Trophoblast cell (in vitro differentiated cells and primary cell): ENCODE results near the gene APCDD1.
"Not testable (repeated sequence)": the region's sequence is repeated elsewhere in the genome, so short reads cannot be mapped to it uniquely, and the experiment has no call there.

Experiments
- DNase-seq, 2 donors: peaks; one replicate each; pipeline ENCODE4 v3.0.0-alpha.2; 2016
- H2AFZ ChIP-seq: 2 replicates; pipeline ENCODE4 v1.6.1; 2013; ENCODE audit warnings: low read length, moderate library complexity, mild to moderate bottlenecking; ENCODE audit not compliant: insufficient read depth, poor library complexity
- H2AK5ac ChIP-seq: 2 replicates; pipeline ENCODE4 v1.6.1; 2013; ENCODE audit warnings: mild to moderate bottlenecking, low read length
- H2BK120ac ChIP-seq: 2 replicates; pipeline ENCODE4 v1.6.1; 2013; ENCODE audit warnings: low read length, mild to moderate bottlenecking, moderate library complexity; ENCODE audit not compliant: insufficient read depth, poor library complexity
- H2BK12ac ChIP-seq: 2 replicates; pipeline ENCODE4 v1.6.1; 2013; ENCODE audit warnings: mild to moderate bottlenecking, low read length, moderate library complexity
- H2BK5ac ChIP-seq: 2 replicates; pipeline ENCODE4 v1.6.1; 2013; ENCODE audit warnings: low read length, low read depth, moderate library complexity, mild to moderate bottlenecking; ENCODE audit not compliant: poor library complexity
- H3K14ac ChIP-seq: 2 replicates; pipeline ENCODE4 v1.6.1; 2013; ENCODE audit warnings: mild to moderate bottlenecking, low read length
- H3K18ac ChIP-seq: 2 replicates; pipeline ENCODE4 v1.6.1; 2013; ENCODE audit warnings: mild to moderate bottlenecking, low read length
- H3K23ac ChIP-seq: 2 replicates; pipeline ENCODE4 v1.6.1; 2013; ENCODE audit warnings: low read length
- H3K27ac ChIP-seq: 2 replicates; pipeline ENCODE4 v1.5.1; 2013; ENCODE audit warnings: low read depth, mild to moderate bottlenecking, inconsistent platforms, low read length, moderate library complexity
- H3K27me3 ChIP-seq: 2 replicates; pipeline ENCODE4 v1.6.1; 2013; ENCODE audit warnings: inconsistent platforms, mild to moderate bottlenecking, low read length, moderate library complexity; ENCODE audit not compliant: insufficient read depth
- H3K36me3 ChIP-seq, 2 experiments: 1 replicate in 1 of 2; 2 replicates in 1 of 2; pipeline ENCODE4 v1.6.1; 2013; ENCODE audit warnings: low read length in 2 of 2, mild to moderate bottlenecking in 2 of 2, moderate library complexity in 1 of 2; ENCODE audit not compliant: insufficient read depth in 2 of 2, control insufficient read depth in 1 of 2
- H3K4ac ChIP-seq: 2 replicates; pipeline ENCODE4 v1.6.1; 2013; ENCODE audit warnings: low read depth, mild to moderate bottlenecking, low read length, moderate library complexity
- H3K4me1 ChIP-seq, 2 experiments: 1 replicate in 1 of 2; 2 replicates in 1 of 2; pipeline ENCODE4 v1.6.1; 2013; ENCODE audit warnings: low read length in 2 of 2, mild to moderate bottlenecking in 2 of 2, moderate library complexity in 1 of 2; ENCODE audit not compliant: insufficient read depth in 2 of 2, control insufficient read depth in 1 of 2
- H3K4me2 ChIP-seq: 2 replicates; pipeline ENCODE4 v1.6.1; 2013; ENCODE audit warnings: inconsistent platforms, mild to moderate bottlenecking, low read length, moderate library complexity
- H3K4me3 ChIP-seq: 2 replicates; pipeline ENCODE4 v1.5.1; 2013; ENCODE audit warnings: mild to moderate bottlenecking, low read depth, low read length, inconsistent platforms
- H3K79me1 ChIP-seq: one replicate; pipeline ENCODE4 v1.6.1; 2013; ENCODE audit warnings: low read length
- H3K79me2 ChIP-seq: 2 replicates; pipeline ENCODE4 v1.6.1; 2013; ENCODE audit warnings: low read length, mild to moderate bottlenecking; ENCODE audit not compliant: control insufficient read depth, insufficient read depth, poor library complexity
- H3K9ac ChIP-seq: 2 replicates; pipeline ENCODE4 v1.6.1; 2013; ENCODE audit warnings: mild to moderate bottlenecking, low read length
- H3K9me3 ChIP-seq: 2 replicates; pipeline ENCODE4 v1.6.1; 2013; ENCODE audit warnings: low read depth, mild to moderate bottlenecking, control low read depth, inconsistent platforms, low read length; ENCODE audit not compliant: insufficient read depth
- H4K12ac ChIP-seq: 2 replicates; pipeline ENCODE4 v1.6.1; 2013; ENCODE audit warnings: low read depth, mild to moderate bottlenecking, low read length, moderate library complexity
- H4K8ac ChIP-seq: 2 replicates; pipeline ENCODE4 v1.6.1; 2013; ENCODE audit warnings: low read depth, mild to moderate bottlenecking, low read length, moderate library complexity
- H4K91ac ChIP-seq: one replicate; pipeline ENCODE4 v1.6.1; 2013; ENCODE audit warnings: low read depth, mild to moderate bottlenecking, low read length, moderate library complexity
- WGBS: extraction: QIAGEN DNeasy Blood & Tissue Kit; methylation state at CpG from one replicate; pipeline ENCODE4 v1.1.7; 2013; ENCODE audit warnings: missing lambda C conversion rate; ENCODE audit not compliant: insufficient read length, insufficient coverage; ENCODE audit errors: extremely low coverage; 5-methylcytosine and 5-hydroxymethylcytosine counted together

Gene APCDD1

GRCh38 chr18:10464161-10464648 lies 9.8 kb downstream of the APCDD1 start:
- DNase-seq, H3K9ac ChIP-seq, H3K27me3 ChIP-seq, H3K4ac ChIP-seq, H2AFZ ChIP-seq, H2BK5ac ChIP-seq, H3K9me3 ChIP-seq, H4K8ac ChIP-seq, H3K79me2 ChIP-seq, H3K27ac ChIP-seq, H3K4me3 ChIP-seq, H3K79me1 ChIP-seq, H4K91ac ChIP-seq, H3K14ac ChIP-seq, H3K36me3 ChIP-seq, H2BK120ac ChIP-seq, H2BK12ac ChIP-seq, H3K4me2 ChIP-seq, H3K23ac ChIP-seq, H2AK5ac ChIP-seq, H3K18ac ChIP-seq, H4K12ac ChIP-seq, H3K4me1 ChIP-seq: not testable (repeated sequence)
- no CpG with 5 or more reads among the region's 2 CpGs for WGBS

- H3K4me2 ChIP-seq, result no peak overlapping the region
- WGBS, result no CpG with 5 or more reads among the region's 9 CpGs
Measured at GRCh38 chr18:10465174-10465939, 10.9 kb downstream of the APCDD1 start.

GRCh38 chr18:10470429-10470828 lies 16.0 kb downstream of the APCDD1 start:
- Histone ChIP-seq H3K36me3 (no peaks in the 10 kb centered on the region), H3K4me3 (no peak overlapping the region), H3K4ac (no peak overlapping the region), H2BK120ac (no peak overlapping the region), H3K79me1 (no peaks in the 10 kb centered on the region), H3K27me3 (no peaks in the 10 kb centered on the region), H3K4me2 (no peak overlapping the region), H3K18ac (no peak overlapping the region), H2BK12ac (no peak overlapping the region), H2AFZ (no peak overlapping the region), H4K8ac (no peak overlapping the region), H3K79me2 (no peaks in the 10 kb centered on the region), H4K12ac (no peak overlapping the region), H3K4me1 (no peaks in the 10 kb centered on the region), H2AK5ac (no peak overlapping the region), H3K9me3 (peaks cover 3% of the 10 kb centered on the region), H2BK5ac (no peak overlapping the region), H3K23ac (no peak overlapping the region), H3K9ac (no peak overlapping the region), H3K27ac (no peak overlapping the region), H4K91ac (no peak overlapping the region), H3K14ac (no peak overlapping the region)
- WGBS, result no CpG with 5 or more reads among the region's 7 CpGs
- DNase-seq, result no peak

More at GRCh38 chr18:10465174-10465939, 10.9 kb downstream of the APCDD1 start:
- no peaks in the 10 kb centered on the region for H3K4me1 ChIP-seq
- no peak overlapping the region for H4K12ac ChIP-seq
- no peak overlapping the region for H2BK12ac ChIP-seq
- H3K36me3 ChIP-seq, result no peaks in the 10 kb centered on the region
- no peak overlapping the region for H3K4me3 ChIP-seq
- no peak overlapping the region for H3K23ac ChIP-seq
- no peak overlapping the region for H2BK120ac ChIP-seq
- H3K79me2 ChIP-seq, result no peaks in the 10 kb centered on the region
- no peak overlapping the region for H2AK5ac ChIP-seq
- H4K8ac ChIP-seq, result no peak overlapping the region
- DNase-seq, result no peak
- no peak overlapping the region for H3K18ac ChIP-seq
- H3K4ac ChIP-seq, result no peak overlapping the region
- no peak overlapping the region for H2BK5ac ChIP-seq
- no peak overlapping the region for H2AFZ ChIP-seq
- no peak overlapping the region for H3K9ac ChIP-seq
- no peak overlapping the region for H3K27ac ChIP-seq
- H3K79me1 ChIP-seq, result no peaks in the 10 kb centered on the region
- H4K91ac ChIP-seq, result no peak overlapping the region
- H3K9me3 ChIP-seq, result peaks cover 3% of the 10 kb centered on the region
- H3K27me3 ChIP-seq, result no peaks in the 10 kb centered on the region
- H3K14ac ChIP-seq, result no peak overlapping the region

GRCh38 chr18:10471574-10471973 lies 17.1 kb downstream of the APCDD1 start:
- no CpG with 5 or more reads among the region's 22 CpGs for WGBS

More at GRCh38 chr18:10471574-10471973, 17.1 kb downstream of the APCDD1 start:
- H2AK5ac ChIP-seq, result no peak overlapping the region
- no peak overlapping the region for H3K18ac ChIP-seq
- no peaks in the 10 kb centered on the region for H3K36me3 ChIP-seq
- H4K12ac ChIP-seq, result no peak overlapping the region
- H3K14ac ChIP-seq, result no peak overlapping the region
- no peaks in the 10 kb centered on the region for H3K79me2 ChIP-seq
- H3K79me1 ChIP-seq, result no peaks in the 10 kb centered on the region
- no peak for DNase-seq
- H3K9me3 ChIP-seq, result peaks cover 3% of the 10 kb centered on the region
- no peaks in the 10 kb centered on the region for H3K4me1 ChIP-seq
- no peak overlapping the region for H2BK5ac ChIP-seq
- H4K8ac ChIP-seq, result no peak overlapping the region
- H2BK12ac ChIP-seq, result no peak overlapping the region
- no peaks in the 10 kb centered on the region for H3K27me3 ChIP-seq
- no peak overlapping the region for H3K4me3 ChIP-seq
- no peak overlapping the region for H3K4me2 ChIP-seq
- no peak overlapping the region for H4K91ac ChIP-seq
- no peak overlapping the region for H3K23ac ChIP-seq
- H2AFZ ChIP-seq, result no peak overlapping the region
- no peak overlapping the region for H2BK120ac ChIP-seq
- no peak overlapping the region for H3K4ac ChIP-seq
- no peak overlapping the region for H3K9ac ChIP-seq
- H3K27ac ChIP-seq, result no peak overlapping the region
